Medulla oblongata (tissue), 1 donor: ENCODE measurements around the gene ANAPC15.
A peak's percentile ranks its signal among the peaks of the same experiment; 100 is the strongest.

ENCODE experiments used
- DNase-seq: peaks from one replicate; pipeline ENCODE4 v3.0.0-alpha.2; 2015; ENCODE audit errors: extremely low spot score

The ANAPC15 gene

GRCh38 chr11:72125956-72126355 lies 13.5 kb upstream of the ANAPC15 start:
- DNase-seq, result no peak

GRCh38 chr11:72124046-72124445 lies 11.6 kb upstream of the ANAPC15 start:
- DNase-seq, result no peak

GRCh38 chr11:72123117-72123653 lies 10.7 kb upstream of the ANAPC15 start:
- DNase-seq, result no peak

GRCh38 chr11:72122607-72123006 lies 10.1 kb upstream of the ANAPC15 start:
- no peak for DNase-seq

- DNase-seq, result no peak
These were observed 8.4 kb upstream of the ANAPC15 start for GRCh38 chr11:72120930-72121329.

GRCh38 chr11:72119198-72119597 lies 6.7 kb upstream of the ANAPC15 start:
- no peak for DNase-seq

- DNase-seq, result no peak
These were observed 3.7 kb upstream of the ANAPC15 start for GRCh38 chr11:72116019-72116755.

- no peak for DNase-seq
These were observed 2.1 kb upstream of the ANAPC15 start for GRCh38 chr11:72114570-72114969.

- no peak for DNase-seq
These were observed 698 bp upstream of the ANAPC15 start for GRCh38 chr11:72112978-72113808.

GRCh38 chr11:72111300-72112142 lies 974 bp downstream of the ANAPC15 start:
- no peak for DNase-seq

GRCh38 chr11:72105888-72106287 lies 6.6 kb downstream of the ANAPC15 start, which contains the start of gene TOMT:
Gene TOMT (plus strand): TSS chr11:72105924. CDS start chr11:72105952, 28 bp downstream.
- no peak for DNase-seq

GRCh38 chr11:72103754-72104167 lies 8.7 kb downstream of the ANAPC15 start:
- no peak for DNase-seq

- peak; percentile 99 for DNase-seq
These were observed 9.3 kb downstream of the ANAPC15 start, which contains the start of gene LAMTOR1 for GRCh38 chr11:72102946-72103753. Gene LAMTOR1 (minus strand): TSS chr11:72103297. CDS start chr11:72103224, 73 bp downstream.

GRCh38 chr11:72102631-72102945 lies 9.9 kb downstream of the ANAPC15 start:
- no peak for DNase-seq

GRCh38 chr11:72102162-72102561 lies 10.3 kb downstream of the ANAPC15 start:
- no peak for DNase-seq

GRCh38 chr11:72100462-72100861 lies 12.0 kb downstream of the ANAPC15 start:
- no peak for DNase-seq

GRCh38 chr11:72100009-72100408 lies 12.5 kb downstream of the ANAPC15 start:
- DNase-seq, result no peak

GRCh38 chr11:72098741-72099140 lies 13.8 kb downstream of the ANAPC15 start:
- DNase-seq, result no peak

- DNase-seq, result peak; percentile 93
These were observed 21.2 kb downstream of the ANAPC15 start for GRCh38 chr11:72091292-72091691.

GRCh38 chr11:72088076-72088808 lies 24.3 kb downstream of the ANAPC15 start:
- DNase-seq, result no peak
